ENCODE data around the gene MACROD1.
A peak's percentile ranks its signal among the peaks of the same experiment; 100 is the strongest.

The MACROD1 gene

GRCh38 chr11:64165842-64166635, at the start of gene MACROD1:
Gene MACROD1, minus strand, starts transcription at chr11:64166113. Its CDS starts 119 bp downstream, at chr11:64165994.
- DNase-seq (ENCODE audit: low spot score), result peak; percentile 80

- DNase-seq (ENCODE audit: low spot score), result no peak
These were observed 45.4 kb upstream of the MACROD1 start for GRCh38 chr11:64211181-64211872.

GRCh38 chr11:64210301-64211020, 44.5 kb upstream of the MACROD1 start:
- no peak for DNase-seq (ENCODE audit: low spot score)

GRCh38 chr11:64209563-64209843, 43.6 kb upstream of the MACROD1 start:
- no peak for DNase-seq (ENCODE audit: low spot score)

GRCh38 chr11:64208796-64209562, 43.1 kb upstream of the MACROD1 start:
- DNase-seq (ENCODE audit: low spot score), result no peak

- no peak for DNase-seq (ENCODE audit: low spot score)
These were observed 42.3 kb upstream of the MACROD1 start for GRCh38 chr11:64208086-64208795.

GRCh38 chr11:64207256-64208085, 41.6 kb upstream of the MACROD1 start:
- peak; percentile 68 for DNase-seq (ENCODE audit: low spot score)

GRCh38 chr11:64206457-64207255, 40.7 kb upstream of the MACROD1 start, which contains the start of gene FERMT3:
Gene FERMT3, plus strand, starts transcription at chr11:64206721. Its CDS starts 644 bp downstream, at chr11:64207365.
- DNase-seq (ENCODE audit: low spot score), result no peak

GRCh38 chr11:64204464-64204989, 38.6 kb upstream of the MACROD1 start:
- peak; percentile 95 for DNase-seq (ENCODE audit: low spot score)

- no peak for DNase-seq (ENCODE audit: low spot score)
These were observed 38.1 kb upstream of the MACROD1 start for GRCh38 chr11:64204080-64204440.

GRCh38 chr11:64203421-64204079, 37.6 kb upstream of the MACROD1 start:
- DNase-seq (ENCODE audit: low spot score), result no peak

GRCh38 chr11:64202992-64203391, 37.1 kb upstream of the MACROD1 start:
- DNase-seq (ENCODE audit: low spot score), result no peak

- no peak for DNase-seq (ENCODE audit: low spot score)
These were observed 35.6 kb upstream of the MACROD1 start for GRCh38 chr11:64201543-64201942.

GRCh38 chr11:64198511-64198910, 32.6 kb upstream of the MACROD1 start:
- no peak for DNase-seq (ENCODE audit: low spot score)

- no peak for DNase-seq (ENCODE audit: low spot score)
These were observed 30.7 kb upstream of the MACROD1 start for GRCh38 chr11:64196626-64197025.

GRCh38 chr11:64192434-64192833, 26.5 kb upstream of the MACROD1 start:
- DNase-seq (ENCODE audit: low spot score), result no peak

- no peak for DNase-seq (ENCODE audit: low spot score)
These were observed 20.7 kb upstream of the MACROD1 start for GRCh38 chr11:64186492-64187165.

Measured in Ammon's horn (tissue), 1 donor.